Right renal cortex interstitium (tissue), 3 donors: Measurements from ENCODE around the gene CEACAM19. TPM values are rescaled to one million over a fixed set of nuclear protein-coding genes. Genes with fewer than 3 reads are reported as not detected.
"Not testable (repeated sequence)": the region's sequence is repeated elsewhere in the genome, so short reads cannot be mapped to it uniquely, and the experiment has no call there.

Experiments
- DNase-seq, 3 donors: peaks; one replicate each; pipeline ENCODE4 v3.0.0-alpha.2; 2013; ENCODE audit warnings: low read depth in 3 of 3, low spot score in 2 of 3
- polyA plus RNA-seq, 3 donors: library from polyadenylated mRNA; unstranded; fragments of 120-200 nt; gene quantifications; one replicate each; pipeline ENCODE4 v1.2.1, GENCODE V29; 2013; ENCODE audit not compliant: insufficient read length in 3 of 3

CEACAM19 gene
- polyA plus RNA-seq, 3 donors = 9.3 to 10.9 (median 10.5) TPM

DNA sequence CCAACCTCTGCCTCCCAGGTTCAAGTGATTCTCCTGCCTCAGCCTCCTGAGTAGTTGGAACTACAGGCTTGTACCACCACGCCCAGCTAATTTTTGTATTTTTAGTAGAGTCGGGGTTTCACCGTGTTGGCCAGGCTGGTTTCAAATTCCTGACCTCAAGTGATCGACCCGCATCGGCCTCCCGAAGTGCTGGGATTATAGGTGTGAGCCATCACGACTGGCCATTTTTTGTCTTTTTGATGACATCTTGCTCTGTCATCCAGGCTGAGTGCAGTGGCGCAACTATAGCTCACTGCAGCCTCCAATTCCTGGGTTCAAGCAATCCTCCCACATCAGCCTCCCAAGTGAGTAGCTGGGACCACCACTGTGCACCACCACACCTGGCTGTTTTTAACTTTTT, 49.1 kb downstream of the CEACAM19 start:
- DNase-seq = not testable (repeated sequence)

GRCh38 chr19:44720945-44721344, 49.7 kb downstream of the CEACAM19 start:
- no peak for DNase-seq

- DNase-seq = not testable (repeated sequence)
These were observed 50.1 kb downstream of the CEACAM19 start for GRCh38 chr19:44721369-44721768.

GRCh38 chr19:44722131-44723121, 51.1 kb downstream of the CEACAM19 start:
- no peak for DNase-seq

DNA sequence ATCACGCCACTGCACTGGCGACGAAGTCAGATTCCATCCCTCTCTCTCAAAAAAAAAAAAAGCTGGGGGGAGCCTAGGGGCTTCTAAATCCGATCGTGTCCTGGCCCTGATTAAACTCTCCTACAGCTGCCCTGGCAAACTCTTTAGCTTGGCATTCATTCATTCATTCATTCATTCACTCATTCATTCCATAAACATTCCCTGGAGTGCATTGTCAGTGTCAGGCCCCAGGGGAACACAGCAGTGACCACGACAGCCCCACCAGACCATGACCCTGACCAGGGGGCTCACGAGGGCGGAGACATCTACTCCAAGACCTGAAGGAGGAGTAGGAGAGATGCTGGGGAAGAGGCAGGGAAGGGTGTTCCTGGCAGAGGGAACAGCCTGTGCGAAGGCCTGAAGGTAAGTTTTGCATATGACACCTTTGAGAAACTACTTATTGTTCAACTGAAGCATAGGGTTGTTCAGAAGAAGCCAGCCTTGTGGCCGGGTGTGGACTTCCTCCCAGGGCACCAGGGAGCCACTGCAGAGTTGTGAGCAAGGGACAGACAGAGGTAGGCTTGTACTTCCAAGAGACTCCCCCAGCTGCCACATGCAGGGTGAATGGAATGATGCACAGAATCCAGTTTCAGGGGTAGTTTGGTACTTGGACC, 52.1 kb downstream of the CEACAM19 start:
- no peak for DNase-seq

- peak in 2 of 3 donors; percentile 54 to 61 for DNase-seq
These were observed 52.7 kb downstream of the CEACAM19 start for GRCh38 chr19:44723952-44724319.

DNA sequence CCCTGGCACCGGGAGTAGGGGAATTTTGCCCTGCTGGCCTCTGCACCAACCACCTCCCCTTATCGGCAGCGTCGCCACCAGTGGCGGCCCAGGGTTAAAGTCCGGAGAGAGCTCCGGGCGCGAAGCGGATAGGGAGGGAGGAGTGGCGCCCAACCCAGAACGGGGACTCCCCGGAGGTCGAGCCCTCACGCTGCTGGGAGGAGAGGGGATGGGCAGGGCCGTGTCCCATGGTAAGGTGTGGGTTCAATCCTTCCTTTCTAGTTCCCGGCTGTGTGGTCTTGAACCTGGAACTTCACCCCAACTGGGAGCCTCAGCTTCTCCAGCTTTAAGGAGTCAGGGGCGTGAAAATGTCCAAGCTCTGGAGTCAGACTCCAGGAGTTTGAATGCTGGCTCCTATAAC, 54.0 kb downstream of the CEACAM19 start:
- DNase-seq = no peak

DNA sequence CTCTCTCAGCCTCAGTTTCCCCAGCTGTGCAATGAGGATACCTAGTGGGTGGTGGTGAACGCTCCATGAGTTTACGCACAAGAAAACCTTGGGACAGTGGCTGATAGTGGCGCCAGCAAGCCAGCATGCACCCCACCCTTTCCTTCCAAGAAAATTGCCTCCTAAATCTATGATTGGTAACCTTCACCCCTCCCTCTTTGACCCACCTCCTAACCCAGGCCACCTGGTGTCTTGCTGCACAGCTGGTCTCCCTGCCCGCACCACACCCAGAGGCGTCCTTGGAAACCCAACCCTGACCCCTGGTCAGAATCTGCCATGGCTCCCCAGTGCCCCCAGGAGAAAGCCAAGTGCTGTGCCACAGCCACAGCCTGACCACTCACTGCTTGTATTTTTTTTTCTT, 54.4 kb downstream of the CEACAM19 start:
- DNase-seq = no peak

- no peak for DNase-seq
These were observed 55.2 kb downstream of the CEACAM19 start for GRCh38 chr19:44726465-44726864.

DNA sequence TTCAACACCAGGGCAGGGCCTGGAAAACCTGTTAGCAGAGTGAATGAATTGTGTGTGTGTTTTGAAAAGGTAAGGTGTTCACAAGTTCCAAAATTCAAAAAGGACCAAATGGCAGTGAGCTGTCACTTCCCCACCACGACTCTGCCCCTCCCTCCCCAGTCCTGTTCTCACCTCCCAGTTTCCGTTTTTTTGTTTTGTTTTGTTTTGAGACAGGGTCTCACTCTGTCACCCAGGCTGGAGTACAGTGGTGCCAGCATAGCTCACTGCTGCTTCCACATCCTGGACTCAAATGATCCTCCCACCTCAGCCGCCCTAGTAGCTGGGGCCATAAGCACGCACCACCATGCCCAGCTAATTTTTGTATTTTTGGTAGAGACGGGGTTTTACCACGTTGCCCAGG, 56.9 kb downstream of the CEACAM19 start:
- no peak for DNase-seq

DNA sequence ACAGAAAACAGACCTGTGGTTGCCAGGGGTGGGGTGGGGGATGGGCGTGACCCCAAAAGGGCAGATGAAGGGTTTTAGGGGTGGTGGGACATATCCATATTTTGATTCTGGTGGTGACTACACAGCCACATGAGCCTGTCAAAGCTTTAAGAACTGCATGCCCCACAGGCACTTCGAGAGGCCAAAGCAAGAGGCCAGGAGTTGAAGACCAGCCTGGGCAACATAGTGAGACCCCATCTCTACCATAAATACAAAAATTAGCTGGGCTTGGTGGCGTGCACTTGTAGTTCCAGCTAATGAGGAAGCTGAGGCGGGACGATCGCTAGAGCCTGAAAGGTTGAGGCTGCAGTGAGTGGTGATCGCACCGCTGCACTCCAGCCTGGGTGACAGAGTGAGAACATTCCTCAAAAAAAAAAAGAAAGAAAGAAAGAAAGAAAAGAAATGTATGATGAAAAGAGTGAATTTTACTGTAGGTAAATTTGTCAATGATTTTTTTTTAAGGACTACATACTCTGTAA, 58.3 kb downstream of the CEACAM19 start:
- no peak for DNase-seq

DNA sequence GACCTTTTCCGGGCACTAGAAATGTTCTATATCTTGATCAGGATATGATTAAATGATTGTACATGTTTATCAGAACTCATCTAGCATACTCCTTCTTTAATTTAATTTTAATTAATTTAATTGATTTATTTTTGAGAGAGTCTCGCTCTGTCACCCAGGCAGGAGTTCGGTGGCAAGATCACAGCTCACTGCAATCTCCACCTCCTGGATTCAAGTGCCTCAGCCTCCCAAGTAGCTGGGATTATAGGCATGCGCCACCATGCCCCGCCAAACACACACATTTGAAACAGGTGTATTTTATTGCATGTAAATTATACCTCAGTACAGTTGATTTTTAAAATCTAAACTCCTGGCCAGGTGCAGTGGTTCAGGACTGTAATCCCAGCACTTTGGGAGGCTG, 59.8 kb downstream of the CEACAM19 start:
- no peak for DNase-seq

DNA sequence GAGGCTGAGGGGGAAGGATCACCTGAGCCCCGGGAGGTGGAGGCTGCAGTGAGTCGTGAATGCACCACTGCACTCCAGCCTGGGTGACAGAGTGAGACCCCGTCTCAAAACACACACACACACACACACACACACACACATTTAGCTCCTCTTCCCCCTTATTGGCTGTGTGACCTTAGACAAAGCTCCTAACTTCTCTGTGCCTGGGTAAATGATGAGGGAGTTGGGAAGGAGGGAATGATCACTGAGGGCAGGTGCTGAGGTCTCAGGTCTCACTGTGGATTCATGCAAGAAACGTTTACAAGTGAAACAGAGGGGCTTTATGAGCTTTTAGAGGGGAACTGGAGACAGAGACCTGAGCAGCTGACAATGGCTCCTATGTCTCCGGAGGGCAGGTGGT, 60.3 kb downstream of the CEACAM19 start:
- no peak for DNase-seq

DNA sequence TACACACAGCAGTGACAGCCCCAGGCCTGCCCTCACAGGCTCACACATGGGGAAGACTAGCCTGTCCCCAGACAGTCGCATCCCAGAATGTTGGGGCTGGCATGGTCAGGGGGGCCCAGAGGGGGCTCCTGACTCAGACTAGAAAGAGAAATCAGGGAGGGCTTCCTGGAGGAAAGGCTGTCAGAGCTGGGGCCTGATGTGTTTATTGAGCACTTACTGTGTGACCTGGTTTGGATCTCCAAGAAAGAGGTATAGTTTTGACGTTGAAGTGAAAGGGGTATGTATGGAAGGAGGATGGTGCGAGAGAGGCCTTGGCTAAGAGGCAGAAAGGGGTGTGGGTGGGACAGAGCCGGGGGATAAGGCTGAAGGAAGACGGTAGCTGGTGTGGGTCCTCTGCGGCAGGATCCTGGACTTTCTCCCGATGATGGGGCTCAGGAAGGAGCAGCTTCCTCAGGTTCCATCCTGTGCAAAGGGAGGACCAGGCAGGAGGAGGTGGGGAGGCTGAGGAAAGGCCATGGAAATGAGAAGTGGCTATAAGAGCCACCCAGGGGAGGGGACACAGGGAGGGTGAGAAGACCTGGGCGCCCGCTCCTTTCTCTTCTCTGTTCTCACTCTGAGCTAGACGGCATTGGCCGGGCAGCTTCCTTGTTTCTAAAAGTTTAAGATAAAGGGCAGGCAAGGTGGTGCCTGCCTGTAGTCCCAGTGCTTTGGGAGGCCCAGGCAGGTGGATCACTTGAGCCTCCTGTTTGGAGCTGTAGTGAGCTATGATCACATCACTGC, 61.1 kb downstream of the CEACAM19 start:
- DNase-seq = no peak

Other genes with a start within 250 kb of the CEACAM19 start
- gene ZNF229, start 223.0 kb upstream of the CEACAM19 start, polyA plus RNA-seq = 10 to 100 TPM; 13.6 to 16.3 (median 15.7) TPM
- 10 to 100 TPM; 15.2 to 16.9 (median 16.3) TPM for gene ZNF180, start 171.0 kb upstream of the CEACAM19 start, polyA plus RNA-seq
- gene CEACAM20, start 141.8 kb upstream of the CEACAM19 start, polyA plus RNA-seq = not detected
- gene IGSF23, start 57.9 kb upstream of the CEACAM19 start, polyA plus RNA-seq = 1 to 10 TPM in 2 of 3 donors, under 1 TPM in 1; 0.97 to 1.5 (median 1.3) TPM
- 10 to 100 TPM; 26.1 to 31.6 (median 31.1) TPM for gene PVR, start 27.6 kb upstream of the CEACAM19 start, polyA plus RNA-seq
- gene CEACAM16, start 27.7 kb downstream of the CEACAM19 start, polyA plus RNA-seq = not detected
- gene BCL3, start 77.2 kb downstream of the CEACAM19 start, polyA plus RNA-seq = 1 to 10 TPM; 4.8 to 5.8 (median 4.9) TPM
- 1 to 10 TPM; 3.8 to 4.1 (median 3.9) TPM for gene CBLC, start 106.4 kb downstream of the CEACAM19 start, polyA plus RNA-seq
- 100 to 1,000 TPM; 403 to 489 (median 434) TPM for gene BCAM, start 137.6 kb downstream of the CEACAM19 start, polyA plus RNA-seq
- gene NECTIN2, start 174.8 kb downstream of the CEACAM19 start, polyA plus RNA-seq = 100 to 1,000 TPM; 150 to 169 (median 157) TPM
- gene TOMM40, start 219.8 kb downstream of the CEACAM19 start, polyA plus RNA-seq = 10 to 100 TPM; 40.2 to 48.8 (median 46.0) TPM
- 100 to 1,000 TPM; 265 to 362 (median 295) TPM for gene APOE, start 234.3 kb downstream of the CEACAM19 start, polyA plus RNA-seq
- gene APOC1, start 243.1 kb downstream of the CEACAM19 start, polyA plus RNA-seq = 10 to 100 TPM in 1 of 3 donors, 1 to 10 TPM in 2; 7.5 to 10.9 (median 9.1) TPM